Stimulated activated naive CD8-positive, alpha-beta T cell treated with anti-CD3 and anti-CD28 coated beads, Interleukin-15, Interleukin-2, amounts not matched to agents 100 ng/mL and 50 ng/mL, for 24 hours (primary cell): ENCODE results near the gene ASB1.
"Not testable (repeated sequence)": the region's sequence is repeated elsewhere in the genome, so short reads cannot be mapped to it uniquely, and the experiment has no call there.

Experiments
- H3K27ac Mint-ChIP-seq: one replicate; pipeline ENCODE4 v1.8.0; 2021; ENCODE audit warnings: mild to moderate bottlenecking, mixed read lengths
- H3K27me3 Mint-ChIP-seq: one replicate; pipeline ENCODE4 v1.8.0; 2021; ENCODE audit warnings: mixed read lengths
- H3K36me3 Mint-ChIP-seq: one replicate; pipeline ENCODE4 v1.8.0; 2021; ENCODE audit warnings: low read depth, mixed read lengths
- H3K4me1 Mint-ChIP-seq: one replicate; pipeline ENCODE4 v1.8.0; 2021; ENCODE audit warnings: low read depth, mixed read lengths
- H3K4me3 Mint-ChIP-seq: one replicate; pipeline ENCODE4 v1.8.0; 2021; ENCODE audit warnings: mild to moderate bottlenecking, mixed read lengths
- H3K9me3 Mint-ChIP-seq: one replicate; pipeline ENCODE4 v1.8.0; 2021; ENCODE audit warnings: mixed read lengths

The ASB1 gene

DNA sequence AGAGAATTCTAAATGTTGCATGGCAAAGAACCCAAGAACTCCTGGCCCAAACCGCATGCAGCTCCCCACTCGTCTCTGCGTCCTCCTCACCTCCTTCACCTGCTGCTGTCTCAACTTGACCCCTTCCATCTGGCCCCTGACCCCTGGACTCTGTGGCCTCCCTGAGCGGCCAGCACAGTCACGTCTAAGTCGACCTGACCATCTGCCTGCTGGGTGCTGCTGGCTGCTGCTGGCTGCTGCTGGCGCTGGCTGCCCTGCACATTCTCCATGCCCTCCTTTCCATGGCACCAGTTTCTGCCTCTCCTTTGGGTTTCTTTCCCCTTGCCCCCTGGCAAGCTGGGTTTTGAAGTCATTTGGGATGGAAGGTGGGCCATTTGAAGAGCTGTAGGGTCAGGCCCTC, 30.1 kb upstream of the ASB1 start:
- no peaks in the 10 kb centered on the region for H3K27me3 Mint-ChIP-seq
- H3K4me3 Mint-ChIP-seq = no peak overlapping the region
- H3K27ac Mint-ChIP-seq = no peak overlapping the region
- H3K9me3 Mint-ChIP-seq = no peaks in the 10 kb centered on the region
- no peaks in the 10 kb centered on the region for H3K4me1 Mint-ChIP-seq
- H3K36me3 Mint-ChIP-seq = no peaks in the 10 kb centered on the region

DNA sequence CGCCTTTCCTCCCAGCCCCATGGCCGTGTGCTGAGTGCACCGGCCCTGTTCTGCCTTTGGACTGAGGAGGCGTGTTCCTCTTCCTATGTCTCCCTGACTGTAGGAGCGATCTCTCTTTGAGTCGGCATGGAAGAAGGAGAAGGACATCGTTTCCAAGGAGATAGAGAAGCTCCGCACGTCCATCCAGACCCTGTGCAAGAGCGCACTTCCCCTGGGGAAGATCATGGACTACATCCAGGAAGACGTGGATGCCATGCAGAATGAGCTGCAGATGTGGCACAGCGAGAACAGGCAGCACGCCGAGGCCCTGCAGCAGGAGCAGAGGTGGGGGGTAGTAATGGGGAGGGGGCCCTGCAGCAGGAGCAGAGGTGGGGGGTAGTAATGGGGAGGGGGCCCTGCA, 29.4 kb upstream of the ASB1 start:
- Mint-ChIP-seq H3K27me3 (no peaks in the 10 kb centered on the region), H3K9me3 (no peaks in the 10 kb centered on the region), H3K27ac (no peak overlapping the region), H3K36me3 (no peaks in the 10 kb centered on the region), H3K4me1 (no peaks in the 10 kb centered on the region), H3K4me3 (no peak overlapping the region)

DNA sequence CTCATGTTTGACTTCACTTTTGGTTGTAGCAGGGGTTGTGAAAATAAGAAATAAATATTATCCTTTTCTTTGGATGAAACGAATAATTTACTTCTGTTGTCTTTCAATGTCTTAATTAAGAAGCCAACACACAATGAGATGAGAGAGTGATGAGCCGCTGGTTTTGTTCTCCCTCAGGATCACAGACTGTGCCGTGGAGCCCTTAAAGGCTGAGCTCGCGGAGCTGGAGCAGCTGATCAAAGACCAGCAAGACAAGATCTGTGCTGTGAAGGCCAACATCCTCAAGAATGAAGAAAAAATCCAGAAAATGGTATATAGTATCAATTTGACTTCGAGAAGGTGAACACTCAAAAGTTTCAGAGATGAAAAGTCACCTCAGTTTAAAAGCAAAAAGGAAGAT, 28.1 kb upstream of the ASB1 start:
- Mint-ChIP-seq H3K9me3 (no peaks in the 10 kb centered on the region), H3K27ac (no peak overlapping the region)

DNA sequence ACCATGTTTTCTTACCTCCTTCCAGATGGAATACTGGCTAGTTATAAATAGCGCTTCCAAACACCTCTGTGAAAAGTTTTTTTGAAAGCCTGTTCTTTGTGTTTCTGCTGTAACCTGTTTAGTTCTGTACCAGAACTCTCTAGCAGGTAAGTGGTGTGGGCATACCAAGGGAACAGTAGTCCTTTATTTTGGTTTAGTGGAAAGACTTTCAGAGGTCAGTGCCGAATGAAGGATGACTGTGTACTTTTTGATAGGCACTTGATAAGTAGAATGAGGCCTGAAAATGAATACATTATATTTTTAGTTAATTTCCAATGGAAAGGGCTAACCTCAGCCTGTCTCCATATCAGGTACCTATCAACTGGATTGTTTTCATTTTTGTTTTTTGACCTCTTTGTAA, 27.6 kb upstream of the ASB1 start:
- Mint-ChIP-seq H3K27ac (no peak overlapping the region), H3K27me3 (no peaks in the 10 kb centered on the region), H3K4me3 (no peak overlapping the region), H3K4me1 (no peaks in the 10 kb centered on the region), H3K36me3 (no peaks in the 10 kb centered on the region), H3K9me3 (no peaks in the 10 kb centered on the region)

More for the DNA sequence above, 28.1 kb upstream of the ASB1 start:
- no peaks in the 10 kb centered on the region for H3K27me3 Mint-ChIP-seq
- H3K4me1 Mint-ChIP-seq = no peaks in the 10 kb centered on the region
- H3K4me3 Mint-ChIP-seq = no peak overlapping the region
- H3K36me3 Mint-ChIP-seq = no peaks in the 10 kb centered on the region

DNA sequence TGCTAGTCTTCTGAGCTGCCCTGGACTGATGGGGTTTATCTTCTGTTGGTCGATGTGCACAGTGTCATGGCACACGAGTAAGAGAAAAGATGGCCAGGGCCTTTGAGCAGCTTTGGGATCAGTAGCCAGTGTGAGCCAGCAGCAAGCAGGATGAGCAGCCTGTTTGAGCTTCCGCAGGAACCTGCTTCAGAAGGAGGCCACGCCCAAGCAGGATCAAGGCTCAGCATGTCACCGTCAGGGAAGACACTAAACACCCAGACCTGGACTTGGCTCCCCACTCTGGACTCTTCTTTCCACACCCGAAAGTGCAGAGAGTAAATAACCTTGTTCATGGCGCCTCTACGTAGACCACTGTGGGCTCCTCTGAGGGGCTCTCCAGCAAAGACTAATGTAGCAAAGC, 25.2 kb upstream of the ASB1 start:
- no peaks in the 10 kb centered on the region for H3K9me3 Mint-ChIP-seq
- H3K4me3 Mint-ChIP-seq = no peak overlapping the region
- no peaks in the 10 kb centered on the region for H3K4me1 Mint-ChIP-seq
- no peaks in the 10 kb centered on the region for H3K27me3 Mint-ChIP-seq
- no peaks in the 10 kb centered on the region for H3K36me3 Mint-ChIP-seq
- no peak overlapping the region for H3K27ac Mint-ChIP-seq

DNA sequence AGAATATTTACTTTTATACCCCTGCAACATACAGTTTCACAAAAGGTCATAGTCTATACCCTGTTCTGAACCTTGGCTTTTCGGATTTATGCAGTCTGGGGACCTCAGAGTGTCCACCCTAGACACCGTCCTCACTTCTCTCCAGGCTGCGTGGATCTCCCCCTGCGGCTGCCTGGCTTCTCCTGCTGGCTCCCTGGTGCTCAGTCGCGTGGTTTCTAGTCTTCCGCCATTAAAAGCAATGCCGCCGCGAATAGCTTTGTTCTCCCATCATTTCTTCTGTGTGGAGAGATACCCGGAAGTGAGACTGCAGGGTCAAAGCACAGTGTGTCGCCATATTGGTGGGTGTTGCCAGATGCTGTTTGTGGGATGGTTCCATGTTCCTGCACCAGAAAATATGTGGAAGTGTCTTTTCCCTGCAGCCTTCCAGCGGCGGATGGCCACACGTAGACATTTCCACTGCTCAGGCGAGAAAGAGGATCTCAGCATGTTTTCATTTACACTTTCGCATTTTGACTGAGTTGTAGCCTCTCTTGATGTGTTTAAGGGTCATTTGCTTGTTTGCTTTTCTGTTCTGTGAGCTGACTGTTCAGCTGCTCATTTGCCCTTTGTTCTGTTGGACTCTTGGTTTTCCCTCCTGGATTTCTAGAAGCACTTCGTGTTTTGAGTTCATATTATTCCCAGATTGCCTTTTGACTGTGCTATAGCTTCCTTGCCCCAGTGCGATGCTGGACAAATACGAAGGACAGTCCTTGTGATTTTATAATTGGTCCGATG, 22.9 kb upstream of the ASB1 start:
- Mint-ChIP-seq H3K27me3 (no peaks in the 10 kb centered on the region), H3K4me3 (no peak overlapping the region), H3K4me1 (no peaks in the 10 kb centered on the region), H3K36me3 (no peaks in the 10 kb centered on the region), H3K27ac (no peak overlapping the region), H3K9me3 (no peaks in the 10 kb centered on the region)

DNA sequence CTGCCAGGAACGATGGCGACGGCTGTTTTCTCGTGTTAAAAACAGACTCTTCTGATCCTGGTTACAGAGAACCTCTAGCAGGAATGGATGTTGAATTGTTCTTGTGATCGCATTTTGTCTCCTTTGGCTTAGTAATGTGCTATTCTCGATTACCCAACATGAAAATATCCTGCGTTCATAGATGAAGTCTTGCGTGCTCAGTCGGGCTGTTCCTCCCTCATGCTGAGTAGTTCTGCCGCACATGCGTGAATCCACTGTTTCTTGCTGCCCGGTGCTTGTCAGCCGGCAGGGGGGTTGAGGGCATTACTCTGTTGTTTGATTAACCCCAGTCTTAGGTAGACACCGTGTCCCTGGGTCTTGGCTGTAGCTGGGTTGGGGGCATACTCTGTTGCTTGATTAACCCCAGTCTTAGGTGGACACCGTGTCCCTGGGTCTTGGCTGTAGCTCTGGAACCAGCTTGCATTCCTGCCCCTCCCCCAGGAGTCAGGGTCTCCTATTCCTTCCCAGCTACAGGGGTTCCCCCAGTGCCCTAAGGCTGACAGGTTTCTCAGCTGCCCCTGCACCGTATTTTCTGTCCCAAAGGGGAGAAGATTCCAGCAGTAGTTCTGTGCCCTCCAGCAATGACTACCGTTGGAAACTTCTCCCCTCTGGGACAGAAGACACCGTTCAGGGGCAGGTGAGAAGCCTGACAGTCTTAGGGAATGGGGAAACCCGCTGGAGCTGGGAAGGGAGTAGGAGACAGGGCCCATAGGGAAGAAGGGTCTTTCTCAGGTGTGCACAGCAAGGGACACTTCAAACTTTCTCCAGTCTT, 22.1 kb upstream of the ASB1 start:
- Mint-ChIP-seq H3K9me3 (no peaks in the 10 kb centered on the region), H3K27ac (no peak overlapping the region), H3K36me3 (no peaks in the 10 kb centered on the region), H3K27me3 (no peaks in the 10 kb centered on the region), H3K4me3 (no peak overlapping the region), H3K4me1 (no peaks in the 10 kb centered on the region)

DNA sequence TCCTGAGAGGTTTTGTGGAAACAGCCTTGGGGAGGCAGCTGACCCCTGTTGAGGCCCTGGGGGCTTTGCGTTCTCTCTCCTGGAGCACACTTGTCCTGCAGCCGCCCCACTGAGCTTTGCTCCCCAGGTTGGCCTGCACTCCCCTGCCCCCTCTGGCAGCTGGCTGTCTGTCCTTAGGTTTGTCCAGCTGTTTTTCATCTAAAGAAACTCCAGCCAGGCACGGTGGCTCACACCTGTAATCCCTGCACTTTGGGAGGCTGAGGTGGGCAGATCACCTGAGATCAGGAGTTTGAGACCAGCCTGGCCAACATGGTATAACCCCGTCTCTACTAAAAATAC, 21.5 kb upstream of the ASB1 start:
- H3K27ac Mint-ChIP-seq, H3K9me3 Mint-ChIP-seq: not testable (repeated sequence)

DNA sequence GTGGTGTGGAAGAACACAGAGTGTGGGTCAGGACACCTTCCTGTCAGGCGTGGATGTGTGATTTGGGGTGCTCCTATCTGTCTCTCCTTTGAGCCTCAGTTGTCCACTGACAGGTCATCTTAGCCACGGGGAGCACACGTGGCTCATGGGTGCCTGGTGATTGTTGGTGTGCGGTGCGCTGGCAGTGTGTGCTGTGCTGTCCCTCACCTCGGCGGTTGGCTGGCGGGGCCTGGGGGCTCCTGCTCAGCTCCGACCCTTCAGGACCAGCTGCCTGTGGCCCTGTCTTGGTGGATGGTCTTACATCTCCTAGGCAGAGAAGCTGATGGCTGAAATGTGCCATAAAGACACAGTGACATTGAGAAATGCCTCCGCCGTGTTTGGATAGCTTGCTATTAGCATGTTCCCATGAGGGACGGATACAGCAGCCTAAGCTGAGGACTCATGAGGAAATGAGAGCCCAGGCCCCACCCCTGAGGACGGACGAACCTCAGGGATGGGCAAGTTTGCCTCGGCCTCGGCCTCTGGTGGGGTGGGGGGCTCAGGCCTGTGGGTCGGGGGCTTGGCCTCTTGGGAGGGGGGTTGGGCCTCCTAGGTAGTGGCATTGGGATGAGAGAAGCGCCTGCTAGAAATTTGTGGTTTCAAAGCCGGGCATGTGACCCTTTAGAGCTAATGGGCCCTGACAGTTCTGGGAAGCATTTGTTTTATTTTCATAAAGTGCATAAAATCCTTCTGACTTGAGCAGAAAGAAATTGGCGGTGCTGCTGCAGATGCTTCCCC, 20.3 kb upstream of the ASB1 start:
- H3K27me3 Mint-ChIP-seq = no peaks in the 10 kb centered on the region
- no peak overlapping the region for H3K27ac Mint-ChIP-seq
- no peak overlapping the region for H3K4me3 Mint-ChIP-seq
- no peaks in the 10 kb centered on the region for H3K4me1 Mint-ChIP-seq
- H3K9me3 Mint-ChIP-seq = no peaks in the 10 kb centered on the region
- H3K36me3 Mint-ChIP-seq = no peaks in the 10 kb centered on the region

More for the DNA sequence above, 21.5 kb upstream of the ASB1 start:
- H3K4me3 Mint-ChIP-seq, H3K36me3 Mint-ChIP-seq, H3K4me1 Mint-ChIP-seq, H3K27me3 Mint-ChIP-seq: not testable (repeated sequence)

DNA sequence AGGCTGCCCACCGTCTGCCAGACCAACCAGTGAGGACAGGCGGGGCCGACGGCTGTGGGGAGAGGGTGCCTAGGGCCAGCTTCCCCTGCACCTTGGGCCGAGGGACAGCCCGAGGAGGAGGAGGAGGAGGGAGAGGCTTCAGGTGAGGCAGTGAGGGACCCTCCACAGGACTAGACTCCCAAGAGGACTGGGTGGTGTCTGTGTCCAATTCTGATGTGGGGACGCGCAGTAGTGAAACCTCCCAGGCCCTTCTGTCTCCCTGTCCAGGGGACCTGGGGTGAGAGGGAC, 19.8 kb upstream of the ASB1 start:
- no peaks in the 10 kb centered on the region for H3K27me3 Mint-ChIP-seq

DNA sequence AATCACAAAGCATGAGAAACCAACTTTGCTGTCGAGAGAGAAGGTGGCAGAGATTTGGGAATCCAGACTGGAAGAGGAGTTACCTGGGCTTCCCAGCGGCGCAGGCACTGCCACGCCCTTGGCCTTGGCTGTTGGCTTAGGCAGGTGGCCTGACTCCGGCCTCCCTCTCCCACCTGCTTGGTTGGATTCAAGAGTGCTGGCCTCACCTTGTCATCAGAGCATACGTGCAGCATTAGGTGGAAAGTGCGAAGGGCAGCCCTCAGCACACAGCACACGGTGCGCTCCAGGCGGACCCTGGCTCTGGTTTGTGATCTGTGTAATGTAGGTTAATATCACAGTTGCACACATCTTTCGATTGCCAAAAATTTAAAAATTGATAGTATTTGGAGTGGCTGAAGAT, 19.2 kb upstream of the ASB1 start:
- Mint-ChIP-seq H3K4me3 (no peak overlapping the region), H3K27ac (no peak overlapping the region), H3K36me3 (no peaks in the 10 kb centered on the region), H3K9me3 (no peaks in the 10 kb centered on the region), H3K27me3 (no peaks in the 10 kb centered on the region), H3K4me1 (no peaks in the 10 kb centered on the region)

More for the DNA sequence above, 19.8 kb upstream of the ASB1 start:
- H3K4me3 Mint-ChIP-seq = no peak overlapping the region
- no peaks in the 10 kb centered on the region for H3K4me1 Mint-ChIP-seq
- H3K27ac Mint-ChIP-seq = no peak overlapping the region
- H3K9me3 Mint-ChIP-seq = no peaks in the 10 kb centered on the region
- H3K36me3 Mint-ChIP-seq = no peaks in the 10 kb centered on the region

DNA sequence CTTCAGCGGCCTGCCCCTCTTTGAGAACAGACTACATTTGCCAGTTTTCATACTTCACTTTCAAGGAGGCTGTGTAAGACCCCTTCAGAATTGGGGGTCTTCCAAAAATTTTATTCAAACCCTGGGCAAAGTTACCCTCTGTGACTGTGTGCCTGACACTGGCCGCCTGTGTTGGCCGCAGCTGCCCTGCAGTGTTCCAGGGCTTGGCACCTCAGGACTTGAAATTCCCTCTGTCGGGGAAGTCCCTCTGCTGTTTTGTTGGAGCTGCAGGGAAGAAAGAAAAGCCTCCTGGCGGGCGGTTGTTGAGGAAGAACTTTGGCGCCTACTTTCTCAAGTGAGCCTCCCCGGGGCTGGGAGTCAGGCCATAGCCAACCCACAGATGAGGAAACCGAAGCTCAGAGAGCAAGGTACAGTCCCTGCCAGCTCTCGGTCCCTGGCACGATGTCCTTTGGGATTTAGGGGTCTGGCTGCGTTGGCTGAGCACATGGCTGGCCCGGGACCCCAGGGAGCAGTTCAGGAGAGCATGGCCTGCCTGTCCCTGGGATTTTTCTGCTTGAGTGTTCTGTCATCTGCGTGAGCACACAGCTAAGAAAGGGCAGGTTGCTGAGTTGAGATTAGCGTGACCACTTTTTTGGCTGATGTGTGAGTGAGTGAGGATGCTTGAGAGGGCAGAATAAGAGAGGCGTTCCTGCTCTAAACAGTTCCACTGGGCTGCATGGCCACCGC, 17.9 kb upstream of the ASB1 start:
- Mint-ChIP-seq H3K27me3 (no peaks in the 10 kb centered on the region), H3K36me3 (no peaks in the 10 kb centered on the region), H3K4me3 (no peak overlapping the region), H3K27ac (no peak overlapping the region), H3K4me1 (no peaks in the 10 kb centered on the region), H3K9me3 (no peaks in the 10 kb centered on the region)

DNA sequence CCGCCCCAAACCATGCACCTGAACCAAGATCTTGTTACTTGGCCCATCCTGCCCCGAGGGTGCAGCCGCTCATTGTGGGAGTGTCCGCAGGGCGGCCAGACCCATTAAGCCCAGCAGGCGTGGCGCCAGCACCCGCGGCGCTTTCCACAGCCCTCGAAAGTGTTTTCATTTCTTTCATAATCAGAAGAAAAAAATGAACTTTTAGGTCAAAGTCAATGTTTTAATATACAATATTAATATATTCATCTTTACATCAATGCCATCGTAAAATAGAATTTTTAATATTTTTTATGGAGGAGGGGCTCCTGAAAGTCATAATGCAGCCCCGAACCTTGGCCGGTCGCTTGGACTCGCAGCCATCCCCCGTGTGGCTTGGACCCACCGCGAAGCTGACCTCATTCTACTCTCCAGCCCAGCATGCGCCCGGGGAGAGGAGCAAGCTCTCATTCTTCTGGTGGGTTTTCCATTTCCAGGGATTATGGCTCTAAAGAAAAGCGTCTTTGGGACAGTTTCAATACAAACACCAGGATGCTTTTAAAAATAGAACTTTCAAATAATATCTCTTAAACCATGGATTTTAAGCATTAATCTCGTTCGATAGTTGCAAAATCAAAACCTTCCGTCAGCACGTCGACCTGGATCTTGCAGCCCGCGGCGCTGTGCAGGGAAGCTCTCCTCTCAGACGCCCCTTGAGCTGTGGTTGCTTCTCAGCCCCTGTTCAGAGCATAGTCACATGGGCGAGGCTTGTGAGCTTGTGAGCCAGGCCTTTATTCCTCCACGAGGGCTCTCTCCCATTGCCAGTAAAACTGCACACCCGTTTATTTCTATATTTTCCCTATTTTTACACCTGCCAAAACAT, 17.2 kb upstream of the ASB1 start:
- no peaks in the 10 kb centered on the region for H3K27me3 Mint-ChIP-seq
- H3K36me3 Mint-ChIP-seq = no peaks in the 10 kb centered on the region
- H3K9me3 Mint-ChIP-seq = no peaks in the 10 kb centered on the region
- H3K4me1 Mint-ChIP-seq = peaks cover 2% of the 10 kb centered on the region
- no peak overlapping the region for H3K27ac Mint-ChIP-seq
- H3K4me3 Mint-ChIP-seq = no peak overlapping the region

DNA sequence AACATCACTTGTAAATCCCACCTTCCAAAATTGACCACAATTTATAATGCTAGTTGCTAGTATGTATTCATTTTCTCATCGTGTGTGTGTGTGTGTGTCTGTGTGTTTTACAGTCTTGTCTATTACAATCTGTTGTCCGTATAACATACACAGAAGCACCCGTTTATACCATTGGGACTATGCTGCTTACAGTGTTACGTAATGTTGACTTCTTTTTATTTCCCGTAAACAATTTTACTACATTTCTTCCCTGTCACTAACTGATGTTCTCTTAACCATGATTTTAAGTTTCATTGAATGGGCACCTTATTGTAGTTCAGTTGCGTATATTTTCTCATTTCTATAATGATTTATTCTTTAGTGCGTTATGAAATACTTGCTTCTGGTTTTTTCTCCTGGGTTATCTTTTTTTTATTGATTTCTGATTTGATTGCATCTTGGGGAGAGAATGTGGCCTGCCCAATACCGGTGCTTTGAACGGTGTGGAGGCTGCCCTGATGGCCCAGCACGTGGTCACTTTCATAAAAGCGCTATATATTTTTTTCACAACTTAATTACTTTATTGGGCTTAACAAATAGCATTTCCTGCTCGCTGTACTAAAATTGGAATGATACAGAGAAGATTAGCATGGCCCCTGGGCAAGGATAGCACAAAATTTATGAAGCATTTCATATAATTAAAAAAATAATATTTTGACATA, 14.5 kb upstream of the ASB1 start:
- Mint-ChIP-seq H3K36me3 (peaks cover 13% of the 10 kb centered on the region), H3K9me3 (peaks cover 10% of the 10 kb centered on the region), H3K27me3 (no peaks in the 10 kb centered on the region), H3K4me3 (no peak overlapping the region), H3K4me1 (peaks cover 8% of the 10 kb centered on the region), H3K27ac (no peak overlapping the region)
